Eye (tissue), 1 donor: Measurements from ENCODE around the gene BAIAP2L2.
"Not testable (repeated sequence)": the region's sequence is repeated elsewhere in the genome, so short reads cannot be mapped to it uniquely, and the experiment has no call there.

Experiments used
- DNase-seq: peaks from one replicate; pipeline ENCODE4 v3.0.0-alpha.2; 2015

Gene BAIAP2L2

DNA sequence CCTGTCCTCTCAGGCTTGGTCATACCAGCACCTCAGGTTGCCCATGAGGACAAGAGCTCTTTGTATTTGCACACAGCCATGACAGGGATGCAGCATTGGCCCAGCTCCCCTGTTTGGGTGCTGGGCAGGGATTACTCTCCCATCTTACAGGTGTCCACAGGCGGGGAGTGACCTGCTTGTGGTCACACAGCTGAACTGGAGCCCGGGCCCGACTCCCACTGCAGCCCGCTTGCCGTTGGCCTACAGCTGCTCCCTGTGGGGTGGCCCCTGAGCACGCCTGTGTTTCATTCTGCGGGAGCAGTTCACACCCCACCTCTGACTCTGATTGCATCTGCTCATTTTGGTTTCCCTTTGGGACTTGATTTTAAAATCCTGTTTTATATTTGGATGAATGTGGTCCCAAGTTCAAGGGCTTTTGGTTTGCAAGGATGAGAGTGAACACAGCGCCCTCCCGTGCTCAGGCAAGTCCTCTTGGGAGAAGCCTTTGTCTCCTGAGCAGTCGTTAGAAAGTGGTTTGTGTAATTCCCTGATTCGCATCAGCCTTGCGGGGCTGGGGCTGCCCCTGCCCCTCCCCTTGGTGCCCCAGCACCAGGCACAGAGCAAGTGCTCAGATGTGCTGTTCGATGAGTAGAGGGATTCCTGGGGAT, 44.0 kb downstream of the BAIAP2L2 start:
- no peak for DNase-seq

DNA sequence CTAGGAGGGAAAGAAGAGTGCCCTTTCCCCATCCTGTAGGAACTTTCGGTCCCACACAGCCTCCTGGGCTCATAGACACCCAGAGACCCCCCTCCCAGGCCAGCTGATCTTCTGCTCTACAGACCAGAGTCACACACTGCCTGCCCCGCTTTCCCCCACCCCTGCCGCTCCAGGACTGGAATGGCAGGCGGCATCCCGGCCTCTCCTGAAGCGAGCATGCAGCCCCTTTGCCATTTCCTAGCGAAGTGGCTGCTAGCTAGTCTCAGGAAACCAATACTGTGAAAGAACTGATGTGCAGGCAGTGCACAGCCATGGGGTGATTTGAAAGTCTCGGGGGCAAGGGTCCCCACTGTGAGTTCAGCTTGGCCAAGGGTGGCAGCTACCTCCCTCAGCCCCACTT, 44.9 kb downstream of the BAIAP2L2 start:
- no peak for DNase-seq

DNA sequence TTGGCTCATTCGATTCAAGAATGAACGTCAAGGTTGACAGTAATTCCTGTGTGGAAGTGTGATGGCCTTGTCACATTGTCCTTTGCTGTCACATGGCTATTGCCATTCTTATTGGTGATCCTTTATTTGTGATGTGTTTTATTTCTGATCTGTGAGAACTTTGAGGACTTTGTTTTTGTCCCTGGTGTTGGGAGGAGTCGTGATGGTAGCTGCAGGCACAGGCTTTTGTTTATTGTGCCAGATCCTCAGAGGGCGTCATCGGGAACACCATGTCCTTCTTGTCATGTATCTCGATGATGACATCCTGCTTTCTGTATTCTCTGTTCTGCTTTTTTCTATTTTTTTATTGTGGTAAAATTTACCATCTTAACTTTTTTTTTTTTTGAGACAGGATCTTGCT, 47.7 kb downstream of the BAIAP2L2 start:
- no peak for DNase-seq

DNA sequence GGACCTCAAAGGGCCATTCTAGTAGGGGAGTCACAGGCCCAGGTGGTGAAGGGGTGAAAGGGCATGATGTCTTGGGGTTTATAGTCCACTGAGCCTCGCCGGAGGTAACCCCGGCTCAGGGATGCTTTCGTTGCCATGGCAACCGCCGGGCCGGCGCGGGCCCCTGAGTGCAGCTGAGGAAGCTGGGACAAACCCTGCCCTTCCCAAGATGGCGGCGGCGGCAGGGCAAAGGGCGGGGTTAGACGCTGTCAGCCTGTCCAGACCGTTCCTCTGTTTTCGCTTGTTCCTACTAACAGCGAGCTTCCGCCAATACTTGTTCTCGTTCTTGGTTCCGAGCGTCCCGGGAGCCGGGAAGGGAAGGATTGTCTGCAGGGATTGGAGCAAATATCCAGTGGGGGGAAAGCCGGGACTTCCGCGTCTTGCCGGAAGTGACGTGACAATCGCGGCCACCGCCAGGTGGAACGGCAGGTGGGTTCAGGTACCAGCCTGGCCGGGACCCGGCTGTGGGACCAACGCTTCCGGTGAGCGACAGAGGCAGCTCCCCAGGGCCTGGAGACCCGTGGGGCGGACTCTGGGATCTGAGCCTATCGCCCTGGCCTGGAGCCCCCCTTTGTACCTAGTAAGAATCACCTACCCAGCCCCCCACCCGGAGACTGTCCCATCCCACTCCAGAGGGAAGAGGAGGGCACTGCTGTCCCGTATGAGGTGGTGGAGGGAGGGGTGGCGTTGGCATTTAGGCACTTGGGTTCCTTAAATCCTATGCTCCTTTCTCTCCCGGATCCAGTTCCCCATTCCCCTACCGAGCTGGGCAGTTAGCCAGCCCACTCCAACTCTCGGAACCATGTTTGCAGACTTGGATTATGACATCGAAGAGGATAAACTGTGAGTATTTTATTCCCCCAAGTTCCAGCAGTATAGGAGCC, 53.3 kb downstream of the BAIAP2L2 start, which contains the start of gene PICK1:
Gene PICK1 (plus strand): TSS at position 436 of the 923 bp plus-strand sequence. CDS start 406 bp downstream, at position 842.
- peak; percentile 95 for DNase-seq

DNA sequence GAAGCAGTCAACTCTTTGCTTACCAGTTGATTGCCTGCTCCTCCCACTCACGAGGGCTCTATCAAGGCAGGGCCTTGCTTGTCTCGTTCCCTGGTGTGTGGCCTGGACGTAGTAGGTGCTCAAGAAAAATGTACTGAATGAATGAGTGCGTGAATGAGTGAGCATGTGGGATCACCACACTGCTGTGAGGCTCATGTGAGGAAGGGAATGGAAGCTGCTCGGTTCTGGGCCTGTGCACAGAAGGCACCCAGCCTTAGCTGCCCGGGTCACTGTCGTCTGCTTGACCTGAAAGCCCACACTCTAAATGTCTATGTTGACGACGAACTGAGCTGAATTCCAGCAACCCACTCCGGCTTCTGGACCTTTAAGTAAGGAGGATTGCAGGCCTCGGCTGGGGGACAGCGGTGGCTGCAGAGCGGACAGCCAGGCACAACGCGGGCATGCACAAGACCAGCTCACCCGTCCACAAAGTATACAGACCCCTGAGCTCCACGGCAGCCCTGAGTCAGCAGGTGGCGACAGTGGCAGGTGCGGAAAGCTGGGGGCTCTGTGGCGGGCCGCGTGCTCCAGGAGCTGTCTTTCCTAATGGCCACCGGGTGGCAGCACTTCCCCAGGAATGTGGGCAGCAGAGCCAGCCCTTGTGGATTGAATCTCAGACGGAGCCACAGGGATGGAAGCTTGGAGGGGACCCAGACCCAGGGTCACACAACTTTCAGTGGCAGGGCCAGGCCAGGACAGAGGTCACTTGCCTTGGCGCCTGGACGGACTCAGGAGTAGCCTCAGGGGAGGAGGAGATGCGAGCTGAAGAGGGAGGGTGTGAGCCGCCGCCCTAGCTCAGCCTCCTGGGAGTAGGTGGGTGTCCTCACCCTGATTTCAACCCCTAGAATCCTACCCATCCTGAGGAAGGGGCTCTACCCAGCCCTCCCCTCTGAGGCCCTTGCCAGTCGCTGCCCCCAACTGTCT, 58.3 kb downstream of the BAIAP2L2 start:
- DNase-seq = peak; percentile 94

DNA sequence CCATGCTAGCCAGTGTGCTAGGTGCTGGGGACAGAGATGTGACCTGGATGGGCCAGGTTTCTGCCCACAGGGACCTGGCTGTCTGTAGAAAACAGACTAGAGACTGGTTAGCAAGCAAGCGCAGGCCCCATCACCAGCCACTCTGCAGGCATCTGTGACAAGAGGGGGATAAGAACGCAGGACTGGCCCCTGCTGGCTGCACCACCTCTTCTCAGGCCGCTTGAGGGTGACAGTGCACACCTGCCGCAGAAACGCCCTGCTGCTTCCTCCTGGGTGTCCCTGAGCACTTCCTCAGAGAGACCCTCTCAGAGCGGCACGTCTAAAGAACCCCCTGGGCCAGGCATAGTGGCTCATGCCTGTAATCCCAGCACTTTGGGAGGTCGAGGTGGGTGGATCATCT, 59.2 kb downstream of the BAIAP2L2 start:
- no peak for DNase-seq

DNA sequence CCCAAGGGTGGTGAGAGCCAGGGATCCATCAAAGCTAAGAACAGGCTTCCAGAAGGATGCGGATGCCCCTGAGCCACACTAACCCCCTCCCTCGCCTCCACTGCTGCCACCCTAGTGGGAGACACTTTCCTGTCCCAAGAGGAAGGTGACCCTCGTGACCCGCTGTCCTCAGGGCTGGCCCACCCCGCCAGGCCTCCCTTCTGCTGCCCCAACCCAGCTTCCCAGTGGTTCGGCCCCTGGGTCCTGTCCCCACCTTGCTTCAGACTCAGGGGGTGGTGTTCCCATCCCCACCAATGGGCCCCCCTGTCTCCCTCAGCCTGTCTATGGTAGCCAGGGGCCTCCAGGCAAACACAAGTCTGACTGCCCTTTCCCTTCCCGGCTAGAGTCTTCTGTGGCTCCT, 59.8 kb downstream of the BAIAP2L2 start:
- no peak for DNase-seq

DNA sequence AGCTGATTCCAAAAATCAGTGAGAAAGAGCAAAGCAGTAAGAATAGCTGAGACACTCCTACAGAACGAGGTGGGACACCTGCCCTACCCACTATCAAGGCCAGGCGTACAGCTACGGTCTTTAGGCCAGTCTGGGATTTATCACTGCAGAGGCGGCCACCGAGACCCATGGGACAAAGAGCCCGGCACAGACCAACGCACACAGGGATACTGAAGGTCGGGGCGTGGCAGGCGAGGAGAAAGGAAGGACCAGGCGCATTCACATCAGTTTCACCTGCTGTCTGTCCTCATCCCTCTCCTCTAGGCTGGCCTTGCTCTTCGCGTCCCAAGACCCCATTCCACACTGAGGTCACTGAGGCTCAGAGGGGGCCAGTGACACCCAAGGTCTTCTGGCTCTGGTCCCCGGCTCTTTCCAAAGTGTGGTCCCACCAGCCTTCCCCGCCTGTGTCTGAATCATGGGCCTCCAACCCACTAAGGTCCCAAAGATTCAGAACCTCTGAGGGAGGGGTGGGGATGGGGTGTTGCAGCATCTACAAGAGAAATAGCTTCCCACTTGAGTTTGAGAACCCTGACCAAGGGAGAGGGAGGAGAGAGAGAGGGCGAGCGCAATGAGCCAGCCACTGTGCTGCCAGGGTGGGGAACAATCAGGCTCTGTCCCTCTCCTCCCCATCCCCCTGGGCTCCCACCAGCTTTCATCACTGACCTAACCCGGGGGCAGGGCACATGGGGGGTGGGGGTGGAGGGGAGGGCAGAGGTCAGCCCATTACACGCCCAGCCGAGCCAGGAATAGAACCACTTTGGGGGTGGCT, 60.5 kb downstream of the BAIAP2L2 start:
- DNase-seq = no peak

DNA sequence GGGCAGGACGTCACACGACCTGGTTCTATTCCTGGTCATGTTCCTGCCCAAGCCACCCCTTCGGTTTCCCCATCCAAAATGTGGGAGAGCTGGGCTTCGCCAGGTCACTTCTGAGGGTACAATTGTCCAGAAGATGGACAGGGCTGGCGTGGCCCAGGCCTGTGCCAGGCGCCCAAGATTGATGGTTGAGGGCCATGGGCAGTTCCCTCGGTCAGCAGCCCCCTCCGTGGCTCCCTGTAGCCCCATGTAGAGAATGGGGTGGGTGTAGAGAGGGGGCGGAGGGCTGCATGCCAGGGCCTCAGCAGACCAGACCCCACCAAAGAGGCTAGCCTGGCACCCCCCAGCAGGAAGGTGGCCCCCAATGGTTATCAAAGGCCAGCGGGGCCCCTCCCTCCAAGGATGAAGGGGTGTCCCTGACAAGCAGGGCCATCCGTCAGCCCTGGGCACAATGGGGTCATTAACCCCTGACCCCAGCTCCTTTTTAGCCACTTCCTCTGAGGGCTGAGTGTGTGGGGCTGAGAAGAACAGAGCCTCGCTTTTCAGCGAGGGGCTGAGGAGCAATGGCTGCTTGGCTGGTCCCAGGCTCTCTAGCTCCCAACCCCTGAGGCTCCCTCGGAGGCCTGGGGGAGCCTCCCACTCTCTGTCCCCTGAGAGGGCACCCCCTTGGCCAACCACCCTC, 64.3 kb downstream of the BAIAP2L2 start:
- DNase-seq = no peak

DNA sequence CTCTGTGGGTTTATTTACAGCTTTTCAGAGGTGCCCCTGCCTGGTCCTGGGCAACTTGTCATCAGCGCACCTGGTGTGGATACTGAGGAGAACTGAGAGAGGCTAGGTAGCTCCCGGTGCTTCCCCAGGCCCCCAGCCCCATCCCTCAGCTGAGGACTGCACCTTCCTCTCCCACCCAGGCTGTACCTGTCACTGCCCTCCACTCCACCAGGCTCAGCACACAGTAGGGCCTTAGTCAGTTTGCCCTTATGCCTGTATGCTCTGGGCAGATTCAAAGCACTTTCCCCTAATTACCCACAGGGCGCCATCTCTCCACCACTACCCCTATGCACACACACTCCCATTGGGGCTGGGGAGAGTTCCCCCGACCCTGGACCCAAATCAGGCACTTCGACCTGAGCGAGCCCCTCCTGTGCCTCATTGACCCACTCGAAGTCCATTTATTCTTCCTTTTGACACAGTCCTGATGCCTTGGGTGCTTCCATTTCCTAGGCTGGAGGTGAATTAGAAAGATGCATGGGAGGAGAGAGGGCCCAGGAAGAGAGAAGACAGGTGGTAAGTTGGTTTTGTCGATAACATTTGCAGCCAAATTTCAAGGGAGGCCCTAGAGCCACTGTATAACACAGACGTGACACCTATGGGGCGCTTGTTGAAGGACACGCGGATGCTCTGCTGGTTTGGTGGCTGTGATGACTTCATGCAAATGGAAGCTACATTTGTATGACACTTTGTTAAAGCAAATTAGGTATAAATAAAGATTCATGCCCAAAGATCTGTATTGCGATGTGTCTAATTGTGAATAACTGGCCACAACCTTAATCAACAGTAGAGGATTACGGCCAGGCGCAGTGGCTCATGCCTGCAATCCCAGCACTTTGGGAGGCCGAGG, 67.1 kb downstream of the BAIAP2L2 start:
- DNase-seq = no peak

DNA sequence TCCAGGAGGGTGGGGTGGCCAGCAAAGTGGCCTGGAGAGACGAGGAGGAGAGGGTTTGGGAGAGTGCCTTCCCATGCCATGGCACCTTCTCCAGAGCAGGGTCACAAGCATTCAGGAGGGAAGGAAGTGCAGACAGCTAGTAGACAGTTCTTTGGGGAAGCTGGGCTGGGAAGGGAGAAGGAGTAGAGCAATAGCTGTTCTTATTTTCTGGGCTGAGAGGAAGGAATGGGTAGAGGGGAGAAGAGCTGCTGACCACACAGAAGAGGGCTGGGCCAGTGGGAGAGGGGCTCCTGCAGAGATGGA, 68.0 kb downstream of the BAIAP2L2 start:
- DNase-seq = no peak

DNA sequence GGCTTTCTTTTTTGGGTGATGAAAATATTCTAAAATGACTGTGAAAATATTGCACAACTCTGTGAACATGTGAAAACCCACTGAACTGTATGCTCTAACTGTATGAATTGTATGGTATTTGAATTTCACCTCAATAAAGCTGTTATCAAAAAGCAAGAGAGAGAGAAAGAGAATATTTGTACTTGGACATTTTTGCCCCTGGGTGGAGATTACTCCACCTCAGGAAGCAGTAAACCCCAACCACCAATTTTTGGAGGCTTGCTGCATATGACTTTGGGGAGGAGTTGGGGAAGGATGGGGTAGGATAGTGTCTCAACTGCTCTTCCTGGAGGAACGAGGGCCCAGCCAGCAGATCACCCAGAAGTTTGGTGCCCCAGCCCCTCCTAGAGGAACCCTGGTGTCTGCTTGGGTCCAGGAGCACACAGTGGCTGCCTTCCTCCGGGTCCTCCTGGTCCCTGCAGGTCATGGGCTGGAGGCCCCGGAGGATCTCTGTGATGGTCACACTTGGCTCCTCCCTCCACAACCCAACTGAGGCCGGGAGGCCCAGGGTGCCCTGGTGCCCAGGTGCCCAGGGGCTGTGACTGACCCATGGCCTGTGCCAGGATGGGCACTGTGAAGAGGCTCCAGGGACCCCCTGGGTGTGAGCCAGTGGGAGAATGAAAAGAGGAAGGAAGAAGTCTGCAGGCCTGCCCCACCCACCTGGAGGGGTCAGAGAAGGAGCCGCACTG, 68.6 kb downstream of the BAIAP2L2 start:
- no peak for DNase-seq

DNA sequence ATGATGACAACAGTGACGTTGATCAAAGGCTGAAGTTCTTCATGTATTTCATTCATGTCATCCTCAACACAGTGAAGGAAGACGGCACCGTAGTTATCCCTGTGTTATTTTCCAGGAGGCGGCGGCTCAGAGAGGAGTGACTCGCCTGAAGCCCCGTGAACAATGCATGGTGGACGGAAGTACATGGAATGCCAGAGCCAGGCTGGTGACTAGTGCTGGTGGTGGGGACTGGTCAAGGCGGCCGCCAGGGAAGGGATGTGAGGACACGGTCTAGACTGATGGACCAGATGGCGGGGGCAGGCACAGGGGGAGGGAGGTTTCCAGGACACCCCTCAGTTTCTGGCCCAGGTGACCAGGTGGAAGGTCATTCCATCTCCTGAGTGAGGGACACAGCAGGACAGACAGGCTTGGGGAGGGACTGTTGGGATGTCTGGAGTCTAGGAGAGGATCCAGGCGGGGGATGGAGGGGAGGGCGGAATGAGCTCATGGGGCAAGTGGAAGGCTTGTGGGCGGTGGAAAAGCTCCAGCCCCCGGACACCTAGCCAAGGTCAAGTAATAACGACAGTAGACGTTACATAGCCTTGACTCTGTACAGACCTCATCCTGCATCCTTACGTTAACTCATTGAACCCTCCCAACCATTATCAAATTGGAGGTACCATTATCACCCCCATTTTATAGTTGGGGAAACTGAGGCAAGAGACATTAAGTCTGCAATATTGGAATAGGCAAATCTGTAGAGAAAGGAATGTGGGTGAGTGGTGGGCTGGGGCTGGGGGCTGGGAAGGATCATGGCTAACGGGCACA, 69.3 kb downstream of the BAIAP2L2 start:
- DNase-seq = no peak

DNA sequence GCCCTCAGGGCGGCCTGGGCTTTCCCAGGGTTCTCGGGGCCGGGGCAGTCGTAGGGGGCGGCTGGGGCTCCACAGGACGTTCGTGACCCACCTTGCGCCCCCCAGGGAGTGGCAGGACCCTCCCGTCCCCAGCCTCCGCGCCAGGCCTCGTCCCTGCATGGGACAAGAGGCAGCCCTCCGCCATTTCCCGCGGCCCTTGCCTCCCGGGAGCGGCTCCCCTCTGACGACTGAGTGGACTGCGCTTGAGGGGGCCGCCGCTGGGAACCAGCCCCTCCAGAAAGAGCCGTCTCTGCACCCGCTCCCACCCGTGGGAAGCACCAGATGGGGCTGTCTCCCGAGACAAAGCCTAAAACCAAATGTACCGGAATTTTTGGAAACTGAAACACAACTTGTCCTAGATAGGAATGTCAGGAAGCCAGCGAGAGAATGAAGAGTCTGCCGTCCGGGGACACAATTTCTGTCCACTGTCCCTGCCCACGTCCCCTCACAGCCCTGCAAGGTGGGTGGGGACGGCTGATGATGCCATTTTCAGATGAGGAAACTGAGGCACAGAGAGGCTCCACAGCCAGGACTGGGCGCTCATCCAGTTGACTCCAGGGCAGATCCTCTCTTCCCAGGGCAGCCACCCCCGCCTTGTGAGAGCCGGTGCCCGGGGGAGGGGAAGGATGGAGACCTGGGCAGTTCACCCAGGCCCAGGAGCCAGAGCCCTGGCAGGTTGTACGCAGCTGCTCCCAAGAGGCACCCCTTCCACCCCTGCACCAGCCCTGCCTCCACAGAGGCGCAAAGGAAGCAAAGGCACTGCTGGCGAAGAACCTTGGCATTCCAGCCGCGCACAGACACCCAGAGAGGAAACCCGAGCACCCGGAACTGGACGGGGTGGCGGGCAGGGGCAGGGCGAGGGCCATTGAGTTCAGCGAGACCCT, 71.3 kb downstream of the BAIAP2L2 start:
- DNase-seq = no peak

DNA sequence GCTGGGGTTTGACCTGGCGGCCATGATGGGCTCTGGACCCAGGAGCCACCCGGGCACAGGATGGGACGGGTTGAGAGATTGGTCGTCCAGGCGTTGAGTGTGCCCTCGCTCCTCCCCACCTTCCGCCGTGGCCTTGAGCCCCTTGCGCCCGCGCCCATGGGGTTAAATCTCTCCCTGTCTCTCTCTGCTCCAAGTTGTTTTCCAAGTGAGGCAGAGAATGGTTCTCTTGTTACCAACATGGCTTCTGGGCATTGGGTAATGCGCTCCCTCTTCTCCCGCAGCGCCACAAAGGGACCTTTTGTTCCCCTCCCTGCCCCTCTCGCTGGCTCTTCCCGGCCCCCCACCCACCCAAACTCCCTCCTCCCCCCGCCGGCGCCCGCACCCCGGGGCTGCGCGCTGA, 72.1 kb downstream of the BAIAP2L2 start:
- no peak for DNase-seq

DNA sequence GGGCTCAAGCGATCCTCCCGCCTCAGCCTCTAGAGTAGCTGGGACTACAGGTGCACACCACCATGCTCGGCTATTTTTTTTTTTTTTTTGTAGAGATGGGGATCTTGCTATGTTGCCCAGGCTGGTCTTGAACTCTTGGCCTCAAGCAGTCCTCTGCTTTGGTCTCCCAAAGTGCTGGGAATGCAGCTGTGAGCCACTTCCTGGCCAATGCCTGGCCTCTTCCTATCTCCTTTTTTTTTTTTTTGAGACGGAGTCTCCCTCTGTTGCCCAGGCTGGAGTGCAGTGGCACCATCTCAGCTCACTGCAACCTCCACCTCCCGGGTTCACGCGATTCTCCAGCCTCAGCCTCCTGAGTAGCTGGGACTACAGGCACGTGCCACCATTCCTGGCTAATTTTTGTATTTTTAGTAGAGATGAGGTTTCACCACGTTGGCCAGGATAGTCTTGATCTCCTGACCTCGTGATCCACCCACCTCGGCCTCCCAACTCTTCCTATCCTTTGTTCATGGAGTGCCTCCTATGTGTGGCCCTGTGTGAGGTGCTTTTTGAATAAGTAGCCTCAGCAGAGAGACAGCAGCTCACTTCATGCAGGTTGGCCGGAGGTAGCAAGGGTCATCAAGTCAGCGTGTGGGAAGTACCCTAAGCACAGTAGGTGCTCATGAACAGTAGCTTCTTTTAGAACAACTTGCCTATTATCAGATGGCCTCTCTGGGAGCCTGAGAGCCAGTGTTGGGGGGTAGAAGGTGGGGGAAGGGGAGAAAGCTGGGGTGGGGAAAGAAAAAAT, 72.9 kb downstream of the BAIAP2L2 start:
- DNase-seq = not testable (repeated sequence)
